Stimulated activated CD4-positive, alpha-beta T cell treated with anti-CD3 and anti-CD28 coated beads, Interleukin-1b, Interleukin-23, amount 100 ng/mL, for 4 hours (primary cell): ENCODE results near the gene GMFB.
A peak's percentile ranks its signal among the peaks of the same experiment; 100 is the strongest.

Experiments
- DNase-seq, 2 donors: peaks; one replicate each; pipeline ENCODE4 v3.0.0-alpha.2; 2020; ENCODE audit warnings: low read depth in 2 of 2

The GMFB gene

GRCh38 chr14:54488646-54489317, at the start of gene GMFB:
GMFB (minus strand) TSS chr14:54488980; CDS start chr14:54488927, 53 bp downstream.
- DNase-seq: peak; percentile 81 to 83

DNA sequence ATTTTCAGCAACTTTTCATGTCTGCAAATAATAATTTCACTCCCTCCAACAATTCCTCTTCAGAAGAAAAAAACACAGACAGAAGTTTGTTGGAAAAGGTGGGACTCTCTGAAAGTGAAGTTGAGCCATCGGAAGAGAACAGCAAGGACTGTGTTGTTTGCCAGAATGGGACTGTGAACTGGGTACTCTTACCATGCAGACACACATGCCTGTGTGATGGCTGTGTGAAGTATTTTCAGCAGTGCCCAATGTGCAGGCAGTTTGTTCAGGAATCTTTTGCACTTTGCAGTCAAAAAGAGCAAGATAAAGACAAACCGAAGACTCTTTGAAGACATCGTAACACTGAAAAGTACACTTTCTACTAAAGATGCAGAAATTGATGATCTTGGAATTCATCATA, 49.3 kb upstream of the GMFB start:
- no peak for DNase-seq

- DNase-seq: no peak
Observed at GRCh38 chr14:54537651-54538050, 48.9 kb upstream of the GMFB start.

DNA sequence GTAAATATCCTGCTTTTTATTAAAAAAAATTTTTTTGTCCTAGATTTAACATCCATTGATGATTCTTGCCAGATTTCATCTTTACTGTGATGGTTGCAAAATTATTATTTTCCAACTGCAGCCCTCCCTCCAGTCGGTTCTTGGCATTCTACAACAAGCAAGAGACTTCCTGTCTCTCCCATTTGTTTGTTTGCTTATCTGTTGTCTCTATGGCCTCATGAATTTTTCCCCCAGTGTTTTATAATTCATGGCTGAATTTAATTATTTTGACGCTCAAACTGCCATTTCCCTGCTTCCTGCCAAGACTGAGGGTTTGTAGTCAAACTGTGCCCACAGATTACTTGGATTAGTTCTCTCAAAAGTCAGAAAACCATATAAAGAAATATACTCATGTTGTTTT, 46.9 kb upstream of the GMFB start:
- no peak for DNase-seq

GRCh38 chr14:54535126-54535525, 46.3 kb upstream of the GMFB start:
- DNase-seq: no peak

DNA sequence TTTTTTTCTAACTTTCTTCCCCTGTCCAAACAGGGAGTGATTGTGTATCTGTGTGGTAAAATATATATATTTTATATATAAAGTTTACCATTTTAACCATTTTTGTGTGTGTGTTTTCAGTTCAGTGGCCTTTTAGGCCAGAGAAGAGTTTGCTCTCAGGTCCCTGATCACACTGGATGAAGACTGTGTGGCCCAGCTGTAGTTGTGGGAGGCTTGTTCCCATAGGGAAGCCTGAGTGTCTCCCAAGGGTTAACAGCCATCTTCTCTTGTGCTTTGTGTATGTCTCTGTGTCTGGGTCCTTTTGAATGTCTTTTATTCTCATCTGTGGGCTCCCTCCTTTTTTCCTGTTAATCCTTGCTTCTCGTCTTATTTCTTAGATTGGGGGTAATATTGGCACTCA, 44.3 kb upstream of the GMFB start:
- no peak for DNase-seq

DNA sequence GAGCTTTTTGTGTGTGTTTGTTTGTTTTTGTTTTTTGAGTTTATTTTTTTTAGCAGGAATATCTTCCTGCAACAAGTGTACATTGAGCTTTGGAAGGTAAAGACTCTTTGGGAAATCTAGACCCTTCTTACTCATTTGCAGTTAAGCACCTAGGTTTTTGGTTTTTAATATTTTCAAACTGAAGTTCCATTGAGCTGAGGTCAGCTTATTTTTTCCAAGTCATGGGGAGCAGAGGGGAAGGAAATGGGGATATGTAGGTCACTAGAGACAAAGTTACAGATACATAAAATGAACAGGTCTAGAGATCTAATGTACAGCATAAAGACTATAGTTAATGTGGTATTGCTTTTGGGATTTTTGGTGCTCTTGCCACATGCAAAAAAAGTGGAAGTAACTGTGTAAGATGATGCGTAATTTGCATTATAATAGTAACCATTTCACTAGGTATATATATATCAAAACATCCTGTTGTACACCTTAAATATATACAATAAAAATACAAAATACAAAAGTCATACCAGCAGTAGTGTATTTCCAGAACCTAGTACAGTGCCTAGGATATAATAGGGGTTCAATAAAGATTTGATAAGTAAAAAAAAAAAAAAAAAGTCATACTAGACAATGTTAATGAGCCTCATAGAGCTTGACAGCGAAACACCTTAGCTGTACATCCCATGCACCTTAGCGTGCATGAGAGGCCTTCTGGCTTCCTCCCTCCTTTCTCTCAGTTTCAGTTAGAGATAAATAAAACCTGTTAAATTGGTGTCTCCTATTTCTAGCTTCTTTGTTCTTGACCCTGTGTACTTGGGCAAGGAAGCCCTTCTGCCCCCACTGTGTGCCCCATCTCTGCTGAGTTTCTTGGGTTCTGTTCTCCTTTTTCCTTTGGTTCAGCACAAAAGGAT, 43.6 kb upstream of the GMFB start:
- no peak for DNase-seq

GRCh38 chr14:54529811-54530210, 41.0 kb upstream of the GMFB start:
- DNase-seq: no peak

- DNase-seq: no peak
Observed at GRCh38 chr14:54528973-54529372, 40.2 kb upstream of the GMFB start.

DNA sequence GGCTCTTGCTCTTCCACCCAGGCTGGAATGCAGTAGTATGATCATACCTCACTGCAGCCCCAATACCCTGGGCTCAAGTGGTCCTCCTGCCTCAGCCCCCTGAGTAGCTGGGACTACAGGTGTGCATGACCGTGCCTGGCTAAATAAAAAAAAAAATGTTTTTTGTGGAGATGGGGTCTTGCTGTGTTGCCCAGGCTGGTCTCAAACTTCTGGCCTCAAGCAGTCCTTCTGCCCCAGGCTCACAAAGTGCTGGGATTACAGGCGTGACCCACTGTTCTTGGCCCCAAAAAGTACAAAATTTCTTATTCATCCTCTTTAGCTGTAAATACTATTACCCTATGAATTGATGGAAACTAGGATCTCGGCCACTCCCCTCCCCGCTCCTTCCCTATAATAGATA, 35.6 kb upstream of the GMFB start:
- DNase-seq: no peak

DNA sequence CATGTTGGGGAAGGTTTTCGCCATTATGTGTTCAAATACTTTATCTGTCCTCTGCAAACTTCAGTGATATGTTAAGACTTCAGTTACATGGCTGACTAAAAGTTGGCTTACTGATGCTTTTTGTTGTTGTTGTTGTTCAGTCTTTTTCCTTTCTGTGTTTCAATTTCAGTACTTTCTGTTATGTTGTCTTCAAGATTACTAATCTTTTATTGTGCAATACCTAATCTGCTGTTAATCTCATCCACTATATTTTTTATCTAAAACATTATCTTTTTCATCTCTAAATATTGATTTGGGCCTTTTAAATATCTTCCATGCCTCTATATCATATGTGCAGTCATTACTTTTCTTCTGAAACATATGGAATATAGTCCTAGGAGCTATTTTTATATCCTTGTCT, 27.9 kb upstream of the GMFB start:
- DNase-seq: no peak

- DNase-seq: no peak
Observed at GRCh38 chr14:54515670-54516069, 26.9 kb upstream of the GMFB start.

- no peak for DNase-seq
Observed at GRCh38 chr14:54512393-54512792, 23.6 kb upstream of the GMFB start.

DNA sequence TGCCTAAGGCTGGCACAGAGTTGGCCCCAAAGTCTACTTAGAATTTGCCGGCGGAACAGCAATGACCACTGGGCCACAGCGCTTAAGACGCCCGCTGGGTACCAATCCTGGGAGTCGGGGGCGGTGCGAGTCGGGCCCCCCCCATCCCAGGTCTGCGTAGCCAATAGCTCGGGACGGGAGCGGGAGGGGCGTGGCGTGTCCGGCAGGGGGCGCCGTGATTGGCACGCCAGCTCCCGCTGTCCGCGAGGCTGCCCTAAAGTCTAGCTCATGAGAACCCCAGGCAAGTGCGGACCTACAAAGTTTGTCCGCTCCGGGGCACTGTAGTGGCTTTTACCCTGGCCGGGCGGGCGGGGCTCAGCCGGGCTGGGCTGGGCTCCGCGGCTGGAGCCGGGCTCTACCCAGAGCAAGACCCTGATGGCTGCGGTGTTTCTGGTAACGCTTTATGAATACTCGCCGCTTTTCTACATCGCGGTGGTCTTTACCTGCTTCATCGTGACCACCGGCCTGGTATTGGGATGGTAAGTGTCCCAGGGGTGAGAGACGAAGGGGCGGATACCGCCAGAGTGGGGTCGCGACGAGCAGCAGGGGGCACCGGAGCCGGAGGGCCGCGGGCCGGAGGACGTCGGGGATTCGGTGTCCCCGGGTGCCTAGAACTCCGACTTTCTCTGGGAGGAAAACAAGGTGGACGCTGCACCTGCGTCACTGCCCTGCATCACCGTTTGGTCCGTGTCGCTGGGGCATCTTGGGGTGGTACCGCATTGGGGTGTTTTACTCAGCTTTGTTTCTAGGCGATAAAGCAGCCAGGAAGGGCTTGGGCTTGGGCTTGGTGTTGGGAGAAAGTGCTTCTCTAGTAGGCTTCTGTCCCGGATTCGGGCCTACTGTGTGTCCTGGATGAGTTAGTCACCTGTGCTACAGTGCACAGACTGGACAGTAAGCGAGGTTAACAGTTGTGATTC, 21.0 kb upstream of the GMFB start, which contains the start of gene CGRRF1:
TSS of gene CGRRF1 (plus strand) at position 361 of the 956 bp plus-strand sequence. CDS start at position 415, 54 bp downstream.
- peak; percentile 89 to 96 for DNase-seq

GRCh38 chr14:54503486-54503885, 14.7 kb upstream of the GMFB start:
- DNase-seq: no peak

DNA sequence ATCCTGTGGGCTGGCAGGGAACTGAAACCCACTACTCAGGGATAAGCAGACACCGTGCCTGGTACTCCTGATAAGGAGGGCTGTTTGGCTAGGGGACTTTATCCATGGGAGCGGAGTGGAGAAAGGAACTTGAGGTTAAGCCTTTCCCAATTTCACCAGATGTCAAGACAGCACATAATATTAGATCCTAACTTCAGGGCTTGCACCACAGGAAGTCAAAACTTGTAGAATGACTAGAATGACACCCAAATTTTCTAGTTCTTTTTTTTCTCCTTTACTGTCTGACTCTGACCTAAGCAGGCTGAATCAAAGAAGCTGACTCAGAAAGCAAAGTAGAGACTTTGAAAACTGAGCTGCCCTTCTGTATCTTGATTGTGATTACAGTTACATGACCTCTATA, 13.8 kb upstream of the GMFB start:
- DNase-seq: no peak

- DNase-seq: no peak
Observed at GRCh38 chr14:54501480-54501879, 12.7 kb upstream of the GMFB start.

- DNase-seq: no peak
Observed at GRCh38 chr14:54500744-54501143, 12.0 kb upstream of the GMFB start.

DNA sequence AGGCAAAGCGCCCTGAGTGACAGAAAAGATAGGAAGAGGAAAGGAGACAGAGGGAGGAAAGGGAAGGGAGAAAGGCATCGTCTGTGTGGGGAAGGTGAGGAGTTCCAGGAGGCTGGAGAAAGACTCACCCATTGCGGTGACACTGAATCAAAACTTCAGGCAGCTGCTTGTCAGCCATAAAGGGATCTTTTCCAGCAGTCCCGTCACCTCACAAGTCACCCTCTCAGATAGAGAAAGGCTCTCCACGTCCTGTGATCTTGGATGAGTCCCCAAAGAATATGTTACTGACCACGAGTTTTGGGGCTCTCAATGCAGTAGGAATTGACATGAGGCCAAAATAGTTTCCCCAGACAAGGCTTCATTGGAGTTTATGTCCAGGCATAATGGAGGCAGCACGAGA, 9.8 kb upstream of the GMFB start:
- DNase-seq: no peak

DNA sequence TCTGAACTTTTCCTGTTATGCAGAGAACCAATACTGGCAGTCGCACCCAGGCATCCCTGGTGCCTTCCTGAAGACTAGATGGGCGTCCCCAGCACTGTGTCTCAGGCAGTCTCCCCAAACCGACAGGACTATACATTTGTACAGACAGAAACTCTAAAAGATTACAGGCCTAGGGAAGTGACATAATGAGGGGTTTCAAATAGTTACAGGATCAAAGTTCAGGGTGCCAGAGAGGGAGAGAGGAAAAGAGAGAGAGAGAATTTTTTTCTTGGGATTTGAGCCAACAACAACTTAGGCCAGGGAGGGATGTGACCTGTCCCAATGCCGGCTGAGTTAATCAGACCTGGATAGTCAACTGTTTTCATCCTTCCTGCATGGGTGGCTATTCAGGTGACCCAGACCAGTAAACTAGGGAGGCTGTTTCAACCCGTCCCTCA, 9.3 kb upstream of the GMFB start:
- no peak for DNase-seq

DNA sequence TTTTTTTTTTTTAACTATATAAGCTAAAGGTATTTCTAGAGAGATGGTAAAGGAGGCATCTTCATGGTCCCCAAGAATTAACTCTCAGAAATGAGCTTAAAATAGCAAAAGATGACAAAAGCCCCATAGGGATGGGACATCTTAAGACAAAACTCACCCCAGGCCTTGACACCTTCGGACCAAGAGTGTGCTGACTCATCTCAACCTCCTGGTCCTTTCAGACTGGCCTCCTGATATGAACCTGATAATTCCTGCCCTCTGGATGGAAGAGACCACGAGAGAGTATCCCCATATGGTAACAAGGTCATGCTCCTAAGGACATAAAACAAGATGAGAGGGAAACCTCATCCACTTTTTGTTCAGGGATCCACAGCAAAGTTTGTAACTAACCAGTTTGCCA, 8.4 kb upstream of the GMFB start:
- DNase-seq: no peak

GRCh38 chr14:54493293-54493692, 4.5 kb upstream of the GMFB start:
- no peak for DNase-seq
